SK-N-SH treated with all-trans-retinoic acid at 6 μM for 48 hours (cell line): Measurements from ENCODE around the gene DHRS12.

ENCODE experiments used
- ATAC-seq: fragments of 200-7000 bp; cut with Tn5 transposase; 3 replicates; pipeline ENCODE4 v1.9.1; 2020; ENCODE audit warnings: mild to moderate bottlenecking, moderate library complexity
- ARNTL ChIP-seq: fragments of 450-650 bp; formaldehyde crosslinking; IDR thresholded peaks from 2 replicates; pipeline ENCODE4 v1.5.0; 2020; ENCODE audit warnings: low read depth, mild to moderate bottlenecking, moderate library complexity, borderline replicate concordance
- BACH2 ChIP-seq: fragments of 250-450 bp; sonication (Bioruptor Pico); IDR thresholded peaks from 2 replicates; pipeline ENCODE4 v1.9.0; 2021; ENCODE audit warnings: mild to moderate bottlenecking, borderline replicate concordance
- CREB5 ChIP-seq: fragments of 250-450 bp; sonication (Bioruptor Pico); IDR thresholded peaks from 2 replicates; pipeline ENCODE4 v1.5.1; 2020; ENCODE audit warnings: low read depth, mild to moderate bottlenecking, moderate library complexity
- CSRNP3 ChIP-seq: fragments of 250-450 bp; sonication (Bioruptor Pico); IDR thresholded peaks from 2 replicates; pipeline ENCODE4 v1.5.1; 2021; ENCODE audit warnings: mild to moderate bottlenecking, moderate library complexity
- ESRRG ChIP-seq: fragments of 250-450 bp; sonication (Bioruptor Pico); IDR thresholded peaks from 2 replicates; pipeline ENCODE4 v1.6.1; 2021; ENCODE audit warnings: mild to moderate bottlenecking
- GLIS3 ChIP-seq: fragments of 250-450 bp; sonication (Bioruptor Pico); IDR thresholded peaks from 2 replicates; pipeline ENCODE4 v1.5.0; 2020; ENCODE audit warnings: mild to moderate bottlenecking, moderate library complexity
- ISL1 ChIP-seq: fragments of 250-450 bp; sonication (Bioruptor Pico); IDR thresholded peaks from 2 replicates; pipeline ENCODE4 v2.1.2; 2022; ENCODE audit warnings: mild to moderate bottlenecking, moderate library complexity
- OSR1 ChIP-seq: fragments of 250-450 bp; sonication (Bioruptor Pico); IDR thresholded peaks from 2 replicates; pipeline ENCODE4 v1.8.0; 2022; ENCODE audit warnings: moderate library complexity, mild to moderate bottlenecking, inconsistent platforms
- PATZ1 ChIP-seq: fragments of 250-450 bp; sonication (Bioruptor Pico); IDR thresholded peaks from 2 replicates; pipeline ENCODE4 v1.8.0; 2020; ENCODE audit warnings: mild to moderate bottlenecking, moderate library complexity, borderline replicate concordance
- POU6F1 ChIP-seq: fragments of 250-450 bp; sonication (Bioruptor Pico); IDR thresholded peaks from 2 replicates; pipeline ENCODE4 v1.8.0; 2021; ENCODE audit warnings: low read depth, mild to moderate bottlenecking, moderate library complexity, borderline replicate concordance
- PPARA ChIP-seq: fragments of 250-450 bp; sonication (Bioruptor Pico); IDR thresholded peaks from 2 replicates; pipeline ENCODE4 v1.5.0; 2020; ENCODE audit warnings: mild to moderate bottlenecking, borderline replicate concordance
- RARB ChIP-seq: fragments of 250-450 bp; sonication (Bioruptor Pico); IDR thresholded peaks from 2 replicates; pipeline ENCODE4 v1.8.0; 2021; ENCODE audit warnings: mild to moderate bottlenecking, moderate library complexity
- SNAI2 ChIP-seq: fragments of 250-450 bp; sonication (Bioruptor Pico); IDR thresholded peaks from 2 replicates; pipeline ENCODE4 v1.5.0; 2020; ENCODE audit warnings: mild to moderate bottlenecking, moderate library complexity
- TCF4 ChIP-seq: fragments of 250-450 bp; sonication (Bioruptor Pico); IDR thresholded peaks from 2 replicates; pipeline ENCODE4 v1.8.0; 2021; ENCODE audit warnings: mild to moderate bottlenecking, moderate library complexity, borderline replicate concordance
- TOX ChIP-seq: fragments of 250-450 bp; sonication (Bioruptor Pico); IDR thresholded peaks from 2 replicates; pipeline ENCODE4 v1.8.0; 2021; ENCODE audit warnings: mild to moderate bottlenecking, moderate library complexity, borderline replicate concordance
- TSHZ2 ChIP-seq: fragments of 250-450 bp; sonication (Bioruptor Pico); IDR thresholded peaks from 2 replicates; pipeline ENCODE4 v1.5.0; 2020; ENCODE audit warnings: mild to moderate bottlenecking, moderate library complexity
- ZC3H10 ChIP-seq: fragments of 250-450 bp; sonication (Bioruptor Pico); IDR thresholded peaks from 2 replicates; pipeline ENCODE4 v1.5.1; 2021; ENCODE audit warnings: mild to moderate bottlenecking, moderate library complexity
- ZFP3 ChIP-seq: fragments of 250-450 bp; sonication (Bioruptor Pico); IDR thresholded peaks from 2 replicates; pipeline ENCODE4 v1.5.0; 2020; ENCODE audit warnings: mild to moderate bottlenecking, moderate library complexity
- ZFP30 ChIP-seq: fragments of 450-650 bp; formaldehyde crosslinking; IDR thresholded peaks from 2 replicates; pipeline ENCODE4 v1.5.0; 2022; ENCODE audit warnings: mild to moderate bottlenecking, moderate library complexity
- ZNF565 ChIP-seq: fragments of 450-650 bp; formaldehyde crosslinking; conservative IDR thresholded peaks from 2 replicates; pipeline ENCODE4 v1.5.0; 2020; ENCODE audit warnings: low read depth, mild to moderate bottlenecking, moderate library complexity
- ZNF70 ChIP-seq: fragments of 450-650 bp; formaldehyde crosslinking; IDR thresholded peaks from 2 replicates; pipeline ENCODE4 v1.5.0; 2020; ENCODE audit warnings: mild to moderate bottlenecking, moderate library complexity

Gene DHRS12

GRCh38 chr13:51728275-51728673, 75.7 kb downstream of the DHRS12 start:
- no peak for ATAC-seq
- TF ChIP-seq OSR1, result no peak
- TF ChIP-seq PPARA (CRISPR knock-in tag), result no peak
- TF ChIP-seq ZC3H10 (CRISPR knock-in tag), result no peak
- TF ChIP-seq ZFP3 (CRISPR knock-in tag), result no peak
- no peak for TF ChIP-seq ZNF70 (CRISPR knock-in tag)
- TF ChIP-seq TOX (CRISPR knock-in tag), result no peak
- TF ChIP-seq ISL1, result no peak
- TF ChIP-seq TCF4 (CRISPR knock-in tag), result no peak
- TF ChIP-seq POU6F1 (CRISPR knock-in tag), result no peak
- TF ChIP-seq BACH2, result no peak
- no peak for TF ChIP-seq ARNTL (CRISPR knock-in tag)
- no peak for TF ChIP-seq PATZ1 (CRISPR knock-in tag)
- TF ChIP-seq ZNF565 (CRISPR knock-in tag), result no peak
- TF ChIP-seq CREB5, result no peak
- TF ChIP-seq GLIS3 (CRISPR knock-in tag), result no peak
- no peak for TF ChIP-seq CSRNP3
- TF ChIP-seq TSHZ2 (CRISPR knock-in tag), result no peak
- no peak for TF ChIP-seq SNAI2 (CRISPR knock-in tag)
- TF ChIP-seq RARB (CRISPR knock-in tag), result no peak
- no peak for TF ChIP-seq ESRRG (CRISPR knock-in tag)

- ATAC-seq, result no peak
- TF ChIP-seq CSRNP3 (no peak), PATZ1 (CRISPR knock-in tag) (no peak), ZFP3 (CRISPR knock-in tag) (no peak), ZFP30 (CRISPR knock-in tag) (no peak), SNAI2 (CRISPR knock-in tag) (no peak), ZNF70 (CRISPR knock-in tag) (no peak), PPARA (CRISPR knock-in tag) (no peak), TSHZ2 (CRISPR knock-in tag) (no peak), ARNTL (CRISPR knock-in tag) (no peak)
These were observed 76.2 kb downstream of the DHRS12 start for GRCh38 chr13:51727634-51728274.
